SJSA1 (cell line): Measurements from ENCODE around the gene C5orf22. TPM values are rescaled to one million over a fixed set of nuclear protein-coding genes. Genes with fewer than 3 reads are reported as not detected.
A peak's percentile ranks its signal among the peaks of the same experiment; 100 is the strongest.

Experiments used
- DNase-seq, 2 experiments: peaks; one replicate each; pipeline ENCODE4 v3.0.0-alpha.2; 2015 to 2020; ENCODE audit warnings: low spot score in 2 of 2, low read depth in 1 of 2
- H3K27ac ChIP-seq: fragments of 250-450 bp; sonication (Bioruptor Pico); 2 replicates; pipeline ENCODE4 v1.5.1; 2020; ENCODE audit warnings: mild to moderate bottlenecking, moderate library complexity
- H3K27me3 ChIP-seq: fragments of 250-450 bp; sonication (Bioruptor Pico); replicated peaks from 2 replicates; pipeline ENCODE4 v1.5.1; 2020; ENCODE audit warnings: mild to moderate bottlenecking, moderate library complexity
- H3K36me3 ChIP-seq: fragments of 250-450 bp; sonication (Bioruptor Pico); 2 replicates; pipeline ENCODE4 v1.5.1; 2020; ENCODE audit warnings: mild to moderate bottlenecking
- H3K4me1 ChIP-seq: fragments of 250-450 bp; sonication (Bioruptor Pico); replicated peaks from 2 replicates; pipeline ENCODE4 v1.6.1; 2021; ENCODE audit warnings: mild to moderate bottlenecking
- H3K4me3 ChIP-seq: fragments of 250-450 bp; sonication (Bioruptor Pico); 2 replicates; pipeline ENCODE4 v1.5.1; 2020; ENCODE audit warnings: mild to moderate bottlenecking
- H3K9me3 ChIP-seq: fragments of 250-450 bp; sonication (Bioruptor Pico); replicated peaks from 2 replicates; pipeline ENCODE4 v1.5.1; 2020; ENCODE audit warnings: mild to moderate bottlenecking
- total RNA-seq: library from RNA; depleted of rRNA; stranded (reverse); fragments of >200 nt; shearing (Covaris generic); gene quantifications from 2 replicates; pipeline ENCODE4 v1.2.3, GENCODE V29; 2014; rRNA removed

The C5orf22 gene
- total RNA-seq, result 7.4 and 18.3 TPM in 2 replicates

GRCh38 chr5:31531888-31532547, at the start of gene C5orf22, which contains the start of gene DROSHA:
Gene C5orf22 (plus strand): TSS chr5:31532301. CDS start chr5:31532393, 92 bp downstream.
Gene DROSHA (minus strand): TSS chr5:31532093. CDS start chr5:31529059, 3,034 bp downstream.
- peak within 1 kb of the TSS; percentile 56 for H3K4me3 ChIP-seq
- peaks cover 12% of the 10 kb centered on the region for H3K36me3 ChIP-seq
- no peaks in the 10 kb centered on the region for H3K9me3 ChIP-seq
- no peaks in the 10 kb centered on the region for H3K27me3 ChIP-seq
- peaks cover 2% of the 10 kb centered on the region; the same call in 1 of the 2 replicates for H3K4me1 ChIP-seq
- peak; percentile 85 to 89 for DNase-seq
- peak within 1 kb of the TSS; percentile 41 for H3K27ac ChIP-seq

- H3K9me3 ChIP-seq, result no peaks in the 10 kb centered on the region
- peaks cover 14% of the 10 kb centered on the region for H3K4me1 ChIP-seq
- DNase-seq, result no peak
- H3K4me3 ChIP-seq, result no peak overlapping the region
- H3K27ac ChIP-seq, result no peak overlapping the region
- no peaks in the 10 kb centered on the region for H3K36me3 ChIP-seq
- H3K27me3 ChIP-seq, result no peaks in the 10 kb centered on the region
Measured at GRCh38 chr5:31485376-31486207, 46.5 kb upstream of the C5orf22 start.

- Histone ChIP-seq H3K27ac (no peak overlapping the region), H3K4me1 (peaks cover 10% of the 10 kb centered on the region), H3K9me3 (no peaks in the 10 kb centered on the region), H3K27me3 (no peaks in the 10 kb centered on the region), H3K36me3 (no peaks in the 10 kb centered on the region), H3K4me3 (no peak overlapping the region)
- DNase-seq, result no peak
Measured at GRCh38 chr5:31486441-31486840, 45.7 kb upstream of the C5orf22 start.

GRCh38 chr5:31487506-31487905, 44.6 kb upstream of the C5orf22 start:
- no peak for DNase-seq
- Histone ChIP-seq H3K4me3 (no peak overlapping the region), H3K27me3 (no peaks in the 10 kb centered on the region), H3K4me1 (no peaks in the 10 kb centered on the region), H3K27ac (no peak overlapping the region), H3K36me3 (peaks cover 2% of the 10 kb centered on the region; the same call in 1 of the 2 replicates), H3K9me3 (no peaks in the 10 kb centered on the region)

GRCh38 chr5:31492869-31493268, 39.2 kb upstream of the C5orf22 start:
- H3K27ac ChIP-seq, result no peak overlapping the region
- no peaks in the 10 kb centered on the region for H3K9me3 ChIP-seq
- no peaks in the 10 kb centered on the region for H3K4me1 ChIP-seq
- DNase-seq, result no peak
- H3K36me3 ChIP-seq, result peaks cover 6% of the 10 kb centered on the region; the same call in 1 of the 2 replicates
- H3K4me3 ChIP-seq, result no peak overlapping the region
- no peaks in the 10 kb centered on the region for H3K27me3 ChIP-seq

GRCh38 chr5:31495336-31495735, 36.8 kb upstream of the C5orf22 start:
- no peak for DNase-seq
- H3K27ac ChIP-seq, result no peak overlapping the region
- no peak overlapping the region for H3K4me3 ChIP-seq
- H3K4me1 ChIP-seq, result no peaks in the 10 kb centered on the region
- no peaks in the 10 kb centered on the region for H3K9me3 ChIP-seq
- H3K36me3 ChIP-seq, result peaks cover 6% of the 10 kb centered on the region; the same call in 1 of the 2 replicates
- H3K27me3 ChIP-seq, result no peaks in the 10 kb centered on the region

- Histone ChIP-seq H3K9me3 (no peaks in the 10 kb centered on the region), H3K27me3 (no peaks in the 10 kb centered on the region), H3K36me3 (peaks cover 6% of the 10 kb centered on the region; the same call in 1 of the 2 replicates), H3K4me3 (no peak overlapping the region), H3K27ac (no peak overlapping the region), H3K4me1 (no peaks in the 10 kb centered on the region)
- DNase-seq, result no peak
Measured at GRCh38 chr5:31496301-31496700, 35.8 kb upstream of the C5orf22 start.

- Histone ChIP-seq H3K9me3 (no peaks in the 10 kb centered on the region), H3K4me1 (no peaks in the 10 kb centered on the region), H3K4me3 (no peak overlapping the region), H3K27me3 (no peaks in the 10 kb centered on the region), H3K36me3 (peaks cover 6% of the 10 kb centered on the region; the same call in 1 of the 2 replicates), H3K27ac (no peak overlapping the region)
- no peak for DNase-seq
Measured at GRCh38 chr5:31496891-31497290, 35.2 kb upstream of the C5orf22 start.

- H3K4me1 ChIP-seq, result no peaks in the 10 kb centered on the region
- H3K27ac ChIP-seq, result no peak overlapping the region
- no peak for DNase-seq
- no peak overlapping the region for H3K4me3 ChIP-seq
- H3K27me3 ChIP-seq, result no peaks in the 10 kb centered on the region
- H3K36me3 ChIP-seq, result 0 out of 2 replicates have a peak, but pooled peaks cover 2% of the 10 kb centered on the region
- no peaks in the 10 kb centered on the region for H3K9me3 ChIP-seq
Measured at GRCh38 chr5:31500256-31500655, 31.8 kb upstream of the C5orf22 start.

- no peak for DNase-seq
- Histone ChIP-seq H3K4me3 (no peak overlapping the region), H3K4me1 (no peaks in the 10 kb centered on the region), H3K36me3 (0 out of 2 replicates have a peak, but pooled peaks cover 2% of the 10 kb centered on the region), H3K9me3 (no peaks in the 10 kb centered on the region), H3K27ac (no peak overlapping the region), H3K27me3 (no peaks in the 10 kb centered on the region)
Measured at GRCh38 chr5:31502506-31502905, 29.6 kb upstream of the C5orf22 start.

- DNase-seq, result no peak
- Histone ChIP-seq H3K4me1 (no peaks in the 10 kb centered on the region), H3K4me3 (no peak overlapping the region), H3K9me3 (no peaks in the 10 kb centered on the region), H3K27me3 (no peaks in the 10 kb centered on the region), H3K27ac (no peak overlapping the region), H3K36me3 (0 out of 2 replicates have a peak, but pooled peaks cover 2% of the 10 kb centered on the region)
Measured at GRCh38 chr5:31504529-31504928, 27.6 kb upstream of the C5orf22 start.

- no peak overlapping the region for H3K4me3 ChIP-seq
- peaks cover 2% of the 10 kb centered on the region; the same call in 1 of the 2 replicates for H3K36me3 ChIP-seq
- no peaks in the 10 kb centered on the region for H3K4me1 ChIP-seq
- no peaks in the 10 kb centered on the region for H3K27me3 ChIP-seq
- no peak for DNase-seq
- no peaks in the 10 kb centered on the region for H3K9me3 ChIP-seq
- no peak overlapping the region for H3K27ac ChIP-seq
Measured at GRCh38 chr5:31511305-31511704, 20.8 kb upstream of the C5orf22 start.

GRCh38 chr5:31516802-31517201, 15.3 kb upstream of the C5orf22 start:
- no peak for DNase-seq
- Histone ChIP-seq H3K27me3 (no peaks in the 10 kb centered on the region), H3K27ac (no peak overlapping the region), H3K4me1 (no peaks in the 10 kb centered on the region), H3K9me3 (no peaks in the 10 kb centered on the region), H3K4me3 (no peak overlapping the region), H3K36me3 (peaks cover 2% of the 10 kb centered on the region)

GRCh38 chr5:31523041-31523440, 9.1 kb upstream of the C5orf22 start:
- H3K36me3 ChIP-seq, result peaks cover 13% of the 10 kb centered on the region
- no peak overlapping the region for H3K4me3 ChIP-seq
- no peaks in the 10 kb centered on the region for H3K27me3 ChIP-seq
- H3K4me1 ChIP-seq, result no peaks in the 10 kb centered on the region
- DNase-seq, result no peak
- H3K27ac ChIP-seq, result no peak overlapping the region
- H3K9me3 ChIP-seq, result no peaks in the 10 kb centered on the region
